IMR-90 (cell line): ENCODE results near the gene TRIM46. TPM values are rescaled to one million over a fixed set of nuclear protein-coding genes. Genes with fewer than 3 reads are reported as not detected.

Experiments used
- ATAC-seq: fragments of 200-7000 bp; cut with Tn5 transposase; 2 replicates; pipeline ENCODE4 v1.9.1; 2020; ENCODE audit warnings: low read depth, mild to moderate bottlenecking, moderate library complexity
- BruUV-seq: library from RNA; stranded (reverse); fragments of 400-500 nt; replicated peaks from 2 replicates; lab custom pipeline; 2021; lab: Mats Ljungman, UMichigan
- CTCF ChIA-PET: fragments of 300-600 bp; formaldehyde crosslinking; extraction: SDS; loops from one replicate; lab custom pipeline; 2021; ENCODE audit warnings: antibody characterized with exemption; lab: Yijun Ruan, JAX
- POLR2A ChIA-PET: fragments of 300-600 bp; sonication (Branson Sonifier 250); formaldehyde crosslinking; loops from one replicate; lab custom pipeline; 2022; ENCODE audit warnings: antibody characterized with exemption; ENCODE audit not compliant: unreplicated experiment; lab: Charles Lee
- DNase-seq: peaks from one replicate; pipeline ENCODE4 v3.0.0; 2013
- H2AFZ ChIP-seq: replicated peaks from 2 replicates; pipeline ENCODE3; 2013; ENCODE audit warnings: low read length, mild to moderate bottlenecking; ENCODE audit not compliant: poor library complexity
- H2AK5ac ChIP-seq: 2 replicates; pipeline ENCODE4 v1.6.1; 2013; ENCODE audit warnings: low read depth, low read length, inconsistent platforms
- H2AK9ac ChIP-seq: replicated peaks from 2 replicates; pipeline ENCODE3; 2013; ENCODE audit warnings: mild to moderate bottlenecking, low read depth, low read length, moderate library complexity; ENCODE audit not compliant: poor library complexity
- H2BK120ac ChIP-seq: 2 replicates; pipeline ENCODE4 v1.6.1; 2013; ENCODE audit warnings: low read depth, low read length, inconsistent platforms
- H2BK15ac ChIP-seq: 3 replicates; pipeline ENCODE4 v1.6.1; 2013; ENCODE audit warnings: low read depth, low read length, inconsistent platforms
- H2BK20ac ChIP-seq: 2 replicates; pipeline ENCODE4 v1.6.1; 2013; ENCODE audit warnings: low read depth, mild to moderate bottlenecking, inconsistent platforms, low read length, moderate library complexity
- H2BK5ac ChIP-seq: 2 replicates; pipeline ENCODE4 v1.6.1; 2013; ENCODE audit warnings: mild to moderate bottlenecking, low read depth, low read length, inconsistent platforms; ENCODE audit not compliant: poor library complexity, severe bottlenecking
- H3K14ac ChIP-seq: replicated peaks from 2 replicates; pipeline ENCODE4 v1.6.1; 2013; ENCODE audit warnings: low read depth, low read length, inconsistent platforms
- H3K18ac ChIP-seq: 2 replicates; pipeline ENCODE4 v1.6.1; 2013; ENCODE audit warnings: low read depth, low read length, control low read depth
- H3K23ac ChIP-seq: 2 replicates; pipeline ENCODE4 v1.6.1; 2013; ENCODE audit warnings: low read depth, low read length, inconsistent platforms
- H3K27ac ChIP-seq: 2 replicates; pipeline ENCODE4 v1.5.1; 2013; ENCODE audit warnings: mild to moderate bottlenecking, control low read depth, low read length; ENCODE audit not compliant: insufficient read depth
- H3K27me3 ChIP-seq: 2 replicates; pipeline ENCODE4 v1.6.1; 2013; ENCODE audit warnings: low read length; ENCODE audit not compliant: control insufficient read depth, insufficient read depth
- H3K36me3 ChIP-seq: 2 replicates; pipeline ENCODE4 v1.6.1; 2013; ENCODE audit warnings: low read length, mixed read lengths; ENCODE audit not compliant: control insufficient read depth, insufficient read depth
- H3K4ac ChIP-seq: 2 replicates; pipeline ENCODE4 v1.6.1; 2013; ENCODE audit warnings: low read depth, low read length, inconsistent platforms
- H3K4me1 ChIP-seq: 2 replicates; pipeline ENCODE4 v1.6.1; 2013; ENCODE audit warnings: low read length, mixed read lengths; ENCODE audit not compliant: control insufficient read depth, insufficient read depth
- H3K4me2 ChIP-seq: 2 replicates; pipeline ENCODE4 v1.6.1; 2013; ENCODE audit warnings: low read depth, mild to moderate bottlenecking, control low read depth, low read length, moderate library complexity
- H3K4me3 ChIP-seq: 2 replicates; pipeline ENCODE4 v1.5.1; 2013; ENCODE audit warnings: low read depth, mild to moderate bottlenecking, control low read depth, low read length, moderate library complexity; ENCODE audit not compliant: insufficient read depth
- H3K56ac ChIP-seq: 2 replicates; pipeline ENCODE4 v1.6.1; 2013; ENCODE audit warnings: low read length, inconsistent platforms; ENCODE audit not compliant: insufficient read depth; ENCODE audit errors: extremely low read depth
- H3K79me1 ChIP-seq, 2 experiments: 2 replicates each; pipeline ENCODE4 v1.6.1; 2013; ENCODE audit warnings: low read length in 2 of 2, inconsistent platforms in 1 of 2, low read depth in 1 of 2
- H3K9ac ChIP-seq: 2 replicates; pipeline ENCODE4 v1.6.1; 2013; ENCODE audit warnings: low read depth, low read length, control low read depth
- H3K9me1 ChIP-seq: 2 replicates; pipeline ENCODE4 v1.6.1; 2013; ENCODE audit warnings: low read length, inconsistent platforms; ENCODE audit not compliant: insufficient read depth
- H3K9me3 ChIP-seq: 2 replicates; pipeline ENCODE4 v1.6.1; 2013; ENCODE audit warnings: low read length; ENCODE audit not compliant: control insufficient read depth, insufficient read depth
- H4K20me1 ChIP-seq: 2 replicates; pipeline ENCODE4 v1.6.1; 2013; ENCODE audit warnings: low read length, inconsistent platforms; ENCODE audit not compliant: insufficient read depth
- H4K5ac ChIP-seq: 2 replicates; pipeline ENCODE4 v1.6.1; 2013; ENCODE audit warnings: mild to moderate bottlenecking, low read depth, low read length, control low read depth
- H4K8ac ChIP-seq, 2 experiments: 2 replicates each; pipeline ENCODE4 v1.6.1; 2013; ENCODE audit warnings: low read depth in 2 of 2, low read length in 2 of 2, control low read depth in 1 of 2, inconsistent platforms in 1 of 2
- H4K91ac ChIP-seq: 2 replicates; pipeline ENCODE4 v1.6.1; 2013; ENCODE audit warnings: low read depth, low read length, inconsistent platforms; ENCODE audit not compliant: insufficient read depth
- BHLHE40 ChIP-seq: fragments of 150-350 bp; IDR thresholded peaks from 2 replicates; pipeline ENCODE4 v1.6.1; 2016; ENCODE audit warnings: mild to moderate bottlenecking, low read depth, low read length
- CTCF ChIP-seq: conservative IDR thresholded peaks from 2 replicates; pipeline ENCODE4 v1.5.1; 2012; ENCODE audit warnings: mild to moderate bottlenecking, low read depth, low read length, improper control_type of control experiment
- ELK1 ChIP-seq: fragments of 150-350 bp; IDR thresholded peaks from 2 replicates; pipeline ENCODE4 v1.6.1; 2016; ENCODE audit warnings: low read depth, mild to moderate bottlenecking, low read length, moderate library complexity, borderline replicate concordance
- MAZ ChIP-seq: IDR thresholded peaks from 2 replicates; pipeline ENCODE4 v1.6.1; 2012; ENCODE audit warnings: low read depth, mild to moderate bottlenecking, low read length, improper control_type of control experiment, moderate library complexity, borderline replicate concordance
- MXI1 ChIP-seq: IDR thresholded peaks from 2 replicates; pipeline ENCODE4 v1.6.1; 2012; ENCODE audit warnings: low read depth, mild to moderate bottlenecking, low read length, moderate library complexity, borderline replicate concordance
- POLR2A ChIP-seq: IDR thresholded peaks from 2 replicates; pipeline ENCODE4 v1.6.1; 2012; ENCODE audit warnings: mild to moderate bottlenecking, low read depth, low read length
- RFX5 ChIP-seq: IDR thresholded peaks from 2 replicates; pipeline ENCODE4 v1.8.0; 2012; ENCODE audit warnings: low read depth, mild to moderate bottlenecking, low read length, moderate library complexity
- WGBS, 2 experiments: methylation state at CpG; one replicate each; pipeline versions ENCODE4 v1.1.5 to v1.1.7; 2013; ENCODE audit warnings: missing lambda C conversion rate in 2 of 2; ENCODE audit not compliant: insufficient read length in 1 of 2; ENCODE audit errors: extremely low coverage in 2 of 2; 5-methylcytosine and 5-hydroxymethylcytosine counted together
- dilution Hi-C: fragments of 300-500 bp; cut with HindIII; formaldehyde crosslinking; loops from one replicate; pipeline ENCODE4 v1.14.3; 2018; ENCODE audit warnings: low sequenced_read_pairs; ENCODE audit not compliant: unreplicated experiment
- in situ Hi-C: fragments of 300-500 bp; cut with MboI; formaldehyde crosslinking; loops from 3 replicates; pipeline ENCODE4 v1.14.3; 2019; ENCODE audit warnings: low sequenced_read_pairs, inconsistent platforms, mixed read lengths
- intact Hi-C: fragments of 100-400 bp; cut with micrococcal nuclease; formaldehyde crosslinking; loops from 2 replicates; pipeline ENCODE4 v1.10.0; 2022
- polyA plus RNA-seq, 3 experiments: library from polyadenylated mRNA; depleted of rRNA; stranded (reverse); fragments of >200 nt; gene quantifications; 2 replicates each; pipeline ENCODE4 v1.2.3, GENCODE V29; 2012; ENCODE audit warnings: low replicate concordance in 1 of 3
- total RNA-seq: library from RNA; depleted of rRNA; stranded (reverse); fragments of >200 nt; gene quantifications from 2 replicates; pipeline ENCODE4 v1.2.3, GENCODE V29; 2012

Gene TRIM46
- total and polyA plus RNA-seq, 2 of the 4 experiments (the other 2 are of a cell fraction): 2.3 to 6.2 TPM

- Histone ChIP-seq H3K9ac (peak within 1 kb of the TSS; percentile 99), H2AK5ac (peak within 1 kb of the TSS; percentile 95), H2AK9ac (peak within 1 kb of the TSS; percentile 99), H3K36me3 (peaks cover 5% of the 10 kb centered on the region; the same call in 1 of the 2 replicates), H3K4ac (peak within 1 kb of the TSS; percentile 98), H2BK5ac (peak within 1 kb of the TSS; percentile 74), H4K8ac (peak within 1 kb of the TSS; percentile 99 to 100), H3K14ac (peak within 1 kb of the TSS; percentile 98), H3K18ac (peak within 1 kb of the TSS; percentile 74), H3K4me2 (peak within 1 kb of the TSS; percentile 100), H4K5ac (peak within 1 kb of the TSS; percentile 100), H3K9me3 (no peaks in the 10 kb centered on the region), H2AFZ (peak within 1 kb of the TSS; percentile 89), H3K79me1 (peaks cover 13 to 24% of the 10 kb centered on the region in 2 experiments), H3K56ac (peak within 1 kb of the TSS; percentile 85), H3K9me1 (peaks cover 6% of the 10 kb centered on the region; the same call in 1 of the 2 replicates), H2BK20ac (no peak within 1 kb of the TSS; the same call in 1 of the 2 replicates), H3K23ac (peak within 1 kb of the TSS; percentile 87), H3K27me3 (no peaks in the 10 kb centered on the region), H2BK15ac (peak within 1 kb of the TSS; percentile 61; the same call in 1 of the 3 replicates), H4K20me1 (no peaks in the 10 kb centered on the region), H3K27ac (peak within 1 kb of the TSS; percentile 86), H3K4me3 (peak within 1 kb of the TSS; percentile 100), H4K91ac (peak within 1 kb of the TSS; percentile 87), H2BK120ac (peak within 1 kb of the TSS; percentile 77), H3K4me1 (peaks cover 15% of the 10 kb centered on the region)
- TF ChIP-seq CTCF (no peak), POLR2A (peak; percentile 89), MXI1 (peak; percentile 85), BHLHE40 (peak; percentile 39; the same call in 1 of the 2 replicates), RFX5 (no peak), MAZ (peak; percentile 47; the same call in 1 of the 2 replicates), ELK1 (no peak)
- ChIA-PET POLR2A (no interaction called here), CTCF (interaction anchor here (2.0 kb wide), 1 partner anchor 36 kb away, joined by 6 read pairs; the partner anchor contains the start of gene KRTCAP2)
- dilution Hi-C loops (no loop called here), in situ Hi-C loops (no loop called here), intact Hi-C loops (loop anchor here (1.0 to 10.0 kb wide), 3 partner anchors 33 to 386 kb away; partner anchors contain the start of gene RUSC1)
- ATAC-seq: peak; percentile 88
- WGBS, 2 experiments: 0% methylated on average over 42 of the region's 64 CpGs; no CpG with 5 or more reads in 1 of the 2 experiments
- peak; percentile 68 for DNase-seq
- no TSS peak for BruUV-seq
Measured at GRCh38 chr1:155208541-155209311, 35.1 kb downstream of the TRIM46 start, which contains the start of gene MTX1. Gene MTX1 (plus strand): TSS chr1:155208695. CDS start chr1:155208805, 110 bp downstream.
